Spleen (tissue), 11 donors: ENCODE measurements around the gene KCNQ1. TPM values are rescaled to one million over a fixed set of nuclear protein-coding genes. Genes with fewer than 3 reads are reported as not detected.

ENCODE experiments used
- DNase-seq: peaks from one replicate; pipeline ENCODE4 v3.0.0-alpha.2; 2020
- H3K27ac ChIP-seq, 8 donors: fragments of 200-600 bp; sonication (generic) in 7 of 8; 1 replicate in 4 of 8; 2 replicates in 4 of 8; pipeline versions ENCODE4 v1.5.0 to v1.8.0; 2016 to 2021; ENCODE audit warnings: inconsistent platforms in 4 of 8, mild to moderate bottlenecking in 4 of 8, moderate library complexity in 1 of 8
- H3K27me3 ChIP-seq, 7 donors: fragments of 200-600 bp; sonication (generic) in 6 of 7; replicated peaks in 1 of 7; 1 replicate in 4 of 7; 2 replicates in 3 of 7; pipeline versions ENCODE4 v1.5.0 to v1.8.0; 2016 to 2021; ENCODE audit warnings: inconsistent platforms in 3 of 7, mild to moderate bottlenecking in 1 of 7
- H3K36me3 ChIP-seq, 6 donors: fragments of 200-600 bp; sonication (generic) in 5 of 6; 1 replicate in 4 of 6; 2 replicates in 2 of 6; pipeline versions ENCODE4 v1.5.0 to v1.8.0; 2016 to 2021; ENCODE audit warnings: inconsistent platforms in 2 of 6
- H3K4me1 ChIP-seq, 6 donors: fragments of 200-600 bp; sonication (generic) in 5 of 6; 1 replicate in 3 of 6; 2 replicates in 3 of 6; pipeline versions ENCODE4 v1.5.0 to v1.8.0; 2016 to 2021; ENCODE audit warnings: inconsistent platforms in 3 of 6
- H3K4me3 ChIP-seq, 8 donors: fragments of 200-600 bp; sonication (generic) in 7 of 8; 1 replicate in 4 of 8; 2 replicates in 4 of 8; pipeline versions ENCODE4 v1.5.0 to v1.8.0; 2016 to 2021; ENCODE audit warnings: inconsistent platforms in 4 of 8, mild to moderate bottlenecking in 4 of 8, moderate library complexity in 2 of 8
- H3K9me3 ChIP-seq, 8 donors: fragments of 200-600 bp; sonication (generic) in 7 of 8; 1 replicate in 4 of 8; 2 replicates in 4 of 8; pipeline versions ENCODE4 v1.5.0 to v1.8.0; 2016 to 2021; ENCODE audit warnings: inconsistent platforms in 4 of 8
- POLR2A ChIP-seq, 3 donors: fragments of 450-650 bp; IDR thresholded peaks; one replicate each; pipeline ENCODE4 v1.5.1; 2017; ENCODE audit warnings: antibody characterized with exemption in 3 of 3, mild to moderate bottlenecking in 1 of 3
- POLR2AphosphoS5 ChIP-seq, 3 donors: sonication (generic); formaldehyde crosslinking; IDR thresholded peaks; one replicate each; pipeline ENCODE4 v1.5.1; 2017; ENCODE audit warnings: antibody characterized with exemption in 3 of 3
- WGBS, 5 donors: extraction: QIAGEN DNeasy Blood & Tissue Kit in 3 of 5; methylation state at CpG; one replicate each; pipeline versions ENCODE4 v1.1.5 to v1.1.7; 2013 to 2018; 5-methylcytosine and 5-hydroxymethylcytosine counted together
- intact Hi-C: fragments of 100-400 bp; cut with DNase I; formaldehyde crosslinking; loops from one replicate; pipeline ENCODE4 v1.15.0; 2023; ENCODE audit warnings: low total_unique reads
- polyA plus RNA-seq, 3 donors: library from polyadenylated mRNA; stranded (reverse); fragments of 200-250 nt; gene quantifications; one replicate each; pipeline ENCODE4 v1.2.1, GENCODE V29; 2013
- total RNA-seq, 7 donors: library from RNA; depleted of rRNA in 3 of 7; stranded (reverse); fragments of >200 nt in 3 of 7; fragmentation: NEBNext Ultra II Directional in 4 of 7; extraction: Animal tissue kit (Norgen Biotek cat#: 25700) in 4 of 7; gene quantifications; one replicate each; pipeline versions ENCODE4 v1.1.0 to v1.2.1, GENCODE V29; 2016 to 2021
- TF ChIP-seq, protein P1 (sequence below), 11 experiments: fragments of 200-600 bp in 7 of 11; fragments of 450-650 bp in 4 of 11; sonication (generic) in 4 of 11; IDR thresholded peaks in 8 of 11; conservative IDR thresholded peaks in 3 of 11; 1 replicate in 7 of 11; 2 replicates in 4 of 11; pipeline versions ENCODE4 v1.4.0 to v1.8.0; 2016 to 2021; ENCODE audit warnings: antibody characterized with exemption in 11 of 11, inconsistent platforms in 4 of 11, mild to moderate bottlenecking in 1 of 11
- donor health status: healthy with polysubstance abuse.
- donor health status: DM: no; HTN: no; CAD: no; lungs with moderate emphysema.
- donor health status: DM: no; HTN: no; CAD: no.
- donor health status: Bipolar disorder and iron deficiency.
- donor health status: healthy.
- donor health status: DM: no; HTN: no; CAD: no.
- donor health status: DM: yes; HTN: yes; CAD: no.

KCNQ1 gene
- total and polyA plus RNA-seq, 10 donors, result 3.3 to 21.6 (median 13.5) TPM

DNA sequence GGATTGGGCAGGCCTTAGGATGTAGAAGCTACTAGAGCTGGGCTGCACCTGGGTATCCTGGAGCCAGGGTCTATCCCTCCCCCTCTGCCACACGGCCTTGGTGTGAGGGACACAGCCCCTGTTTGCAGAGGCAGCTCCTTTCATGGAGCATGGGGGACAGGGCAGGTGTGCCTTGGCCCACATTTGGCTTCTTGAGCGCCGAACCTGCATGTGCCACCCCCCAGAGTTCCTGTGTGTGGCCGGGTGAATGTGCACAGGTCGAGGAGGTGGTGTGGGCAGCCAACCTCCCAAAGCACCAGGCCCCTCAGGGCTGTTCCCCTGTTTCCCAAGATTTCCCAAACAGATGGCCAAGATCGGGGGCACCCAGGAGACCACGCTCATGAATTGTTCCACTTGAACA is 262.9 kb downstream of the KCNQ1 start:
- H3K27ac ChIP-seq, result no peak overlapping the region
- intact Hi-C loops, result no loop called here

DNA sequence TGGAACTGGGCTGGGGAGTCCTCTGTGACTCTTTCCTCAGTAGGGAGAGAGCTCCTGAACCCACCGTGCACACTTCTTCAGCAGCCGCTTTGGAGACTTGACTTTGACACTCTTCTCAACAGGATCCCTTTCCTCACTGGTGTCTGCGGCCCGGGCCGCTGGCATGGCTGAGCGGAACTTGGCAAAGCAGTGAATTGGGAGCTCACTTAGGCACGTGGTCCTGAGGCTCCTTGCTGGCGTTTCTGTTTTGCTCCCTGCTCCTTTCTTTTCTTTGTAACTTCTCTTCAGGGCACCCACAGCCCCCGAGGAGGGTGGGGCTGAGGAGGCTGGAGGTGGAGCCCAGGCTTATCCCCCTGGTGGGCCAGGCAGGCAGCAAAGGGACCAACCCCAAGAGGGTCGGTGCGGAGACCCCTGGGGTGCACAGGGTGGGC is 263.4 kb downstream of the KCNQ1 start:
- intact Hi-C loops, result no loop called here
- peak overlapping the region in 1 of 8 donors; percentile 36 for H3K27ac ChIP-seq
- no peaks in the 10 kb centered on the region for H3K27me3 ChIP-seq
- H3K36me3 ChIP-seq, result no peaks in the 10 kb centered on the region
- WGBS, 5 donors, result 60 to 80% (median 73%) methylated on average over 11 of the region's 11 CpGs
- peaks cover 0 to 24% (median 11%) of the 10 kb centered on the region in 8 donors for H3K9me3 ChIP-seq
- no peak for TF ChIP-seq POLR2AphosphoS5 (IDR thresholded peaks at IDR 0.05)
- DNase-seq, result peak; percentile 53
- peaks cover 0 to 25% (median 11%) of the 10 kb centered on the region in 6 donors for H3K4me1 ChIP-seq
- no peak overlapping the region for H3K4me3 ChIP-seq

More for the DNA sequence above, 262.9 kb downstream of the KCNQ1 start:
- TF ChIP-seq POLR2AphosphoS5 (IDR thresholded peaks at IDR 0.05), result no peak
- TF ChIP-seq, protein P1, sequence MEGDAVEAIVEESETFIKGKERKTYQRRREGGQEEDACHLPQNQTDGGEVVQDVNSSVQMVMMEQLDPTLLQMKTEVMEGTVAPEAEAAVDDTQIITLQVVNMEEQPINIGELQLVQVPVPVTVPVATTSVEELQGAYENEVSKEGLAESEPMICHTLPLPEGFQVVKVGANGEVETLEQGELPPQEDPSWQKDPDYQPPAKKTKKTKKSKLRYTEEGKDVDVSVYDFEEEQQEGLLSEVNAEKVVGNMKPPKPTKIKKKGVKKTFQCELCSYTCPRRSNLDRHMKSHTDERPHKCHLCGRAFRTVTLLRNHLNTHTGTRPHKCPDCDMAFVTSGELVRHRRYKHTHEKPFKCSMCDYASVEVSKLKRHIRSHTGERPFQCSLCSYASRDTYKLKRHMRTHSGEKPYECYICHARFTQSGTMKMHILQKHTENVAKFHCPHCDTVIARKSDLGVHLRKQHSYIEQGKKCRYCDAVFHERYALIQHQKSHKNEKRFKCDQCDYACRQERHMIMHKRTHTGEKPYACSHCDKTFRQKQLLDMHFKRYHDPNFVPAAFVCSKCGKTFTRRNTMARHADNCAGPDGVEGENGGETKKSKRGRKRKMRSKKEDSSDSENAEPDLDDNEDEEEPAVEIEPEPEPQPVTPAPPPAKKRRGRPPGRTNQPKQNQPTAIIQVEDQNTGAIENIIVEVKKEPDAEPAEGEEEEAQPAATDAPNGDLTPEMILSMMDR (IDR thresholded peaks at IDR 0.05 in 8 of 11, conservative IDR thresholded peaks at IDR 0.05 in 3 of 11), result no peak
- no peak for TF ChIP-seq POLR2A (IDR thresholded peaks at IDR 0.05)
- Histone ChIP-seq H3K36me3 (no peaks in the 10 kb centered on the region), H3K4me3 (no peak overlapping the region), H3K27me3 (no peaks in the 10 kb centered on the region), H3K4me1 (peaks cover 0 to 29% (median 11%) of the 10 kb centered on the region in 6 donors), H3K9me3 (peaks cover 0 to 24% (median 11%) of the 10 kb centered on the region in 8 donors)
- 56 to 95% (median 79%) methylated on average over 5 to 7 of the region's 7 CpGs for WGBS, 5 donors
- DNase-seq, result peak; percentile 47

DNA sequence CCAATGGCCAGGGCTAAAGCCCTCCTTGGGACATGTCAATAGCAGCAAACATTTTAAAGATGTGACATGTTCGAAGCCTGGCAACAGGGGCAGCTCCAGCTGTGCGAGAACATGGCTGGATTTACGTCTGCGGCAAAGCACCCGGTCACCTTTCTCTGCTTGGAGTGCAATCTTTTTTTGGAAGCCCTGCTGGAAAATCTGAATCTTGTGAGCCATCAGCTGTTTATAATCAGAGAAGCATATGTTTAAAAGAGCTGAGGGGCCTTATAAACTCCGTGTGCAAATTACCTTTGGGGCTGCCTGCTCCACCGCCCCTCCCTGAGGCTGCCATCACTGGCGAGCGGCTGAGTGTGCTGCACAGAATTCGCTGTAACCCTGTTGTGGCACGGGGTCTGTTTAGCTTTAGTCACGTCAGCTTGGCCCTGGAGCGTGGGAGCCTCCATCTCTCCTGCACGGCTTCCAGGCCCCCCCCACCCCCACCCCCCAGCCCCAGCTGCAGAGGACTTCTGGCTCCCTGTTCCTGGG is 264.0 kb downstream of the KCNQ1 start:
- no peak for DNase-seq
- H3K4me1 ChIP-seq, result peaks cover 0 to 19% (median 5%) of the 10 kb centered on the region in 6 donors
- peaks cover 0 to 5% (median 0%) of the 10 kb centered on the region in 6 donors for H3K36me3 ChIP-seq
- intact Hi-C loops, result no loop called here
- peak overlapping the region in 2 of 8 donors; percentile 36 to 51 for H3K27ac ChIP-seq
- peaks cover 0 to 24% (median 11%) of the 10 kb centered on the region in 8 donors for H3K9me3 ChIP-seq
- no peaks in the 10 kb centered on the region for H3K27me3 ChIP-seq
- 73 to 89% (median 85%) methylated on average over 13 to 14 of the region's 14 CpGs for WGBS, 5 donors
- no peak overlapping the region for H3K4me3 ChIP-seq
- TF ChIP-seq, protein P1 (IDR thresholded peaks at IDR 0.05 in 8 of 11, conservative IDR thresholded peaks at IDR 0.05 in 3 of 11), result no peak
- TF ChIP-seq POLR2AphosphoS5 (IDR thresholded peaks at IDR 0.05), result no peak
- TF ChIP-seq POLR2A (IDR thresholded peaks at IDR 0.05), result no peak

DNA sequence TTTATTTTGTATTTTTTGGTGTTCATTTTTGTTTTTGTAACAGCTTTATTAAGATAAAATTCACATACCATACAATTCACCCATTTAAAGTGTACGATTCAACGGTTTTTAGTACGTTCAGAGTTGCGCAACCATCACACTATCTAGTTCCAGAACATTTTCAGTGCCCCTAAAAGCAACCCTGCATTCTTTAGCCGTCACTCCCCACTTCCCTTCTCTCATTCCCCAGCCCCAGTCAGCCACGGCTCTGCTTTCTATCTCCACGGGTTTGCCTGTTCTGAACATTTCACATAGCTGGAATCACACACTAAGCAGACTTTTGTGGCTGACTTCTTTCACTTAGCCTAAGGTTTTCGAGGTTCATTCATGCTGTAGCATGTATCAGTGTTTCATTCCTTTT is 264.6 kb downstream of the KCNQ1 start:
- TF ChIP-seq POLR2AphosphoS5 (IDR thresholded peaks at IDR 0.05), result peak in 1 of 3 donors; percentile 27
- TF ChIP-seq, protein P1 (IDR thresholded peaks at IDR 0.05 in 8 of 11, conservative IDR thresholded peaks at IDR 0.05 in 3 of 11), result no peak
- WGBS, 5 donors, result 39 to 69% (median 56%) methylated on average over 8 of the region's 8 CpGs
- Histone ChIP-seq H3K27ac (peak overlapping the region in 2 of 8 donors; percentile 36 to 51), H3K27me3 (no peaks in the 10 kb centered on the region), H3K4me1 (peaks cover 0 to 14% (median 3%) of the 10 kb centered on the region in 6 donors), H3K36me3 (peaks cover 0 to 8% (median 0%) of the 10 kb centered on the region in 6 donors), H3K9me3 (peaks cover 0 to 24% (median 11%) of the 10 kb centered on the region in 8 donors), H3K4me3 (no peak overlapping the region)
- intact Hi-C loops, result no loop called here
- DNase-seq, result no peak
